GM18951 (cell line): ENCODE results near the gene ITSN1.

Experiments used
- POLR2A ChIP-seq: IDR thresholded peaks from 4 replicates; pipeline ENCODE4 v1.6.1; 2011; ENCODE audit warnings: mild to moderate bottlenecking; ENCODE audit not compliant: insufficient read length, insufficient read depth; ENCODE audit errors: extremely low read depth
- in situ Hi-C: fragments of 300-500 bp; cut with MboI; formaldehyde crosslinking; loops from one replicate; pipeline ENCODE4 v1.12.0; 2022; ENCODE audit warnings: low sequenced_read_pairs, mixed read lengths, inconsistent platforms; ENCODE audit not compliant: unreplicated experiment

The ITSN1 gene

GRCh38 chr21:33846141-33846540 is 203.8 kb downstream of the ITSN1 start:
- TF ChIP-seq POLR2A, result no peak
- in situ Hi-C loops, result no loop called here

- in situ Hi-C loops, result no loop called here
- TF ChIP-seq POLR2A, result no peak
These were observed 205.4 kb downstream of the ITSN1 start for GRCh38 chr21:33847588-33848248.

GRCh38 chr21:33848249-33848953 is 206.1 kb downstream of the ITSN1 start:
- in situ Hi-C loops, result no loop called here
- no peak for TF ChIP-seq POLR2A

GRCh38 chr21:33849834-33850233 is 207.5 kb downstream of the ITSN1 start:
- in situ Hi-C loops, result no loop called here
- no peak for TF ChIP-seq POLR2A

- in situ Hi-C loops, result no loop called here
- TF ChIP-seq POLR2A, result no peak
These were observed 208.1 kb downstream of the ITSN1 start for GRCh38 chr21:33850401-33850800.

- no peak for TF ChIP-seq POLR2A
- in situ Hi-C loops, result no loop called here
These were observed 208.7 kb downstream of the ITSN1 start for GRCh38 chr21:33850985-33851384.

- in situ Hi-C loops, result no loop called here
These were observed 210.2 kb downstream of the ITSN1 start for GRCh38 chr21:33852485-33852884.

GRCh38 chr21:33854604-33855003 is 212.3 kb downstream of the ITSN1 start:
- in situ Hi-C loops, result no loop called here
- no peak for TF ChIP-seq POLR2A

More at GRCh38 chr21:33852485-33852884, 210.2 kb downstream of the ITSN1 start:
- TF ChIP-seq POLR2A, result no peak

- in situ Hi-C loops, result no loop called here
- no peak for TF ChIP-seq POLR2A
These were observed 212.9 kb downstream of the ITSN1 start for GRCh38 chr21:33855190-33855589.

- no peak for TF ChIP-seq POLR2A
- in situ Hi-C loops, result no loop called here
These were observed 214.7 kb downstream of the ITSN1 start for GRCh38 chr21:33856893-33857527.

- in situ Hi-C loops, result no loop called here
- no peak for TF ChIP-seq POLR2A
These were observed 215.8 kb downstream of the ITSN1 start for GRCh38 chr21:33857846-33858666.

- no peak for TF ChIP-seq POLR2A
- in situ Hi-C loops, result no loop called here
These were observed 216.5 kb downstream of the ITSN1 start for GRCh38 chr21:33858667-33859372.
